PC-3 (cell line): ENCODE results near the gene SLC48A1. TPM values are rescaled to one million over a fixed set of nuclear protein-coding genes. Genes with fewer than 3 reads are reported as not detected.

Experiments
- ATAC-seq: fragments of 200-7000 bp; cut with Tn5 transposase; 2 replicates; pipeline ENCODE4 v1.9.1; 2020; ENCODE audit warnings: mild to moderate bottlenecking, moderate library complexity
- BruUV-seq: library from RNA; stranded (reverse); fragments of 400-500 nt; replicated peaks from 2 replicates; lab custom pipeline; 2021; lab: Mats Ljungman, UMichigan
- CTCF ChIA-PET: fragments of 300-600 bp; sonication (Branson Sonifier 250); formaldehyde crosslinking; loops from one replicate; lab custom pipeline; 2022; ENCODE audit warnings: antibody characterized with exemption; lab: Charles Lee
- POLR2A ChIA-PET: fragments of 300-600 bp; sonication (Branson Sonifier 250); formaldehyde crosslinking; loops from one replicate; lab custom pipeline; 2022; ENCODE audit warnings: antibody characterized with exemption; ENCODE audit not compliant: unreplicated experiment; lab: Charles Lee
- DNase-seq: peaks from one replicate; pipeline ENCODE4 v3.0.0-alpha.2; 2015
- H2AFZ ChIP-seq: fragments of 300-600 bp; sonication (generic); 2 replicates; pipeline ENCODE4 v1.6.0; 2016; ENCODE audit warnings: antibody characterized with exemption, low read length
- H3F3A ChIP-seq: fragments of 300-600 bp; sonication (generic); one replicate; pipeline ENCODE4 v1.6.0; 2017; ENCODE audit warnings: antibody characterized with exemption, low read length, control low read depth, mild to moderate bottlenecking; ENCODE audit not compliant: unreplicated experiment
- H3K27ac ChIP-seq: fragments of 300-600 bp; sonication (generic); 2 replicates; pipeline ENCODE4 v1.5.1; 2016; ENCODE audit warnings: mild to moderate bottlenecking, low read length
- H3K27me3 ChIP-seq: fragments of 300-600 bp; sonication (generic); 2 replicates; pipeline ENCODE4 v1.6.1; 2016; ENCODE audit warnings: low read length, mixed read lengths
- H3K36me3 ChIP-seq: fragments of 300-600 bp; sonication (generic); 2 replicates; pipeline ENCODE4 v1.6.1; 2016; ENCODE audit warnings: low read depth, mixed run types, low read length, mixed read lengths
- H3K4me1 ChIP-seq: fragments of 300-600 bp; sonication (generic); 2 replicates; pipeline ENCODE4 v1.5.1; 2016; ENCODE audit warnings: low read length; ENCODE audit not compliant: insufficient read depth
- H3K4me2 ChIP-seq: fragments of 300-600 bp; sonication (generic); 2 replicates; pipeline ENCODE4 v1.6.0; 2016; ENCODE audit warnings: low read length
- H3K4me3 ChIP-seq: fragments of 300-600 bp; sonication (generic); 2 replicates; pipeline ENCODE4 v1.5.1; 2016; ENCODE audit warnings: mild to moderate bottlenecking, low read length, mixed read lengths
- H3K79me2 ChIP-seq: fragments of 300-600 bp; sonication (generic); 2 replicates; pipeline ENCODE4 v1.6.1; 2017; ENCODE audit warnings: low read length, mixed read lengths
- H3K9ac ChIP-seq: fragments of 300-600 bp; sonication (generic); 2 replicates; pipeline ENCODE4 v1.6.0; 2016; ENCODE audit warnings: mild to moderate bottlenecking, low read length
- H3K9me2 ChIP-seq: fragments of 300-600 bp; sonication (generic); replicated peaks from 2 replicates; pipeline ENCODE4 v1.6.1; 2016; ENCODE audit warnings: mixed run types, low read length, mixed read lengths
- H3K9me3 ChIP-seq: fragments of 300-600 bp; sonication (generic); 2 replicates; pipeline ENCODE4 v1.6.1; 2016; ENCODE audit warnings: low read length, mixed read lengths
- H4K20me1 ChIP-seq: fragments of 300-600 bp; sonication (generic); 2 replicates; pipeline ENCODE4 v1.6.1; 2016; ENCODE audit warnings: low read length, mixed read lengths
- CTCF ChIP-seq: fragments of 300-600 bp; sonication (generic); conservative IDR thresholded peaks from 2 replicates; pipeline ENCODE4 v1.5.1; 2017; ENCODE audit warnings: antibody characterized with exemption, low read depth, mild to moderate bottlenecking, low read length
- EZH2 ChIP-seq: fragments of 300-600 bp; sonication (generic); IDR thresholded peaks from one replicate; pipeline ENCODE4 v1.6.1; 2017; ENCODE audit warnings: antibody characterized with exemption, mild to moderate bottlenecking, low read length; ENCODE audit not compliant: unreplicated experiment
- EZH2phosphoT487 ChIP-seq: fragments of 300-600 bp; sonication (generic); IDR thresholded peaks from 2 replicates; pipeline ENCODE4 v1.6.1; 2018; ENCODE audit warnings: mild to moderate bottlenecking, antibody characterized with exemption, low read length, borderline replicate concordance
- intact Hi-C: fragments of 100-400 bp; cut with micrococcal nuclease; formaldehyde crosslinking; loops from 2 replicates; pipeline ENCODE4 v1.9.0; 2023
- total RNA-seq: library from RNA; depleted of rRNA; stranded (reverse); fragments of >200 nt; gene quantifications from 2 replicates; pipeline ENCODE4 v1.2.3, GENCODE V29; 2014

Gene SLC48A1
- total RNA-seq, 1 experiment from 2014 or later = 21.4 TPM

- Histone ChIP-seq H3K27ac (no peak overlapping the region), H4K20me1 (no peaks in the 10 kb centered on the region), H3K4me1 (peaks cover 13% of the 10 kb centered on the region; the same call in 1 of the 2 replicates), H3K4me3 (no peak overlapping the region), H3K9me3 (no peaks in the 10 kb centered on the region), H3F3A (no peaks in the 10 kb centered on the region), H2AFZ (no peak overlapping the region), H3K27me3 (no peaks in the 10 kb centered on the region), H3K4me2 (no peak overlapping the region), H3K9me2 (no peaks in the 10 kb centered on the region), H3K36me3 (no peaks in the 10 kb centered on the region), H3K9ac (no peak overlapping the region), H3K79me2 (no peaks in the 10 kb centered on the region)
- DNase-seq (no peak), ATAC-seq (no peak)
- TF ChIP-seq CTCF (no peak), EZH2 (no peak), EZH2phosphoT487 (no peak)
- CTCF ChIA-PET = interaction anchor here (0.5 to 1.8 kb wide), 3 partner anchors 38 to 99 kb away, joined by 3 to 5 read pairs (median 4); no protein-coding TSS in a partner anchor
- intact Hi-C loops = no loop called here
- BruUV-seq = no TSS peak
- POLR2A ChIA-PET = no interaction called here
Measured at GRCh38 chr12:47739979-47740378, 33.1 kb upstream of the SLC48A1 start.

DNA sequence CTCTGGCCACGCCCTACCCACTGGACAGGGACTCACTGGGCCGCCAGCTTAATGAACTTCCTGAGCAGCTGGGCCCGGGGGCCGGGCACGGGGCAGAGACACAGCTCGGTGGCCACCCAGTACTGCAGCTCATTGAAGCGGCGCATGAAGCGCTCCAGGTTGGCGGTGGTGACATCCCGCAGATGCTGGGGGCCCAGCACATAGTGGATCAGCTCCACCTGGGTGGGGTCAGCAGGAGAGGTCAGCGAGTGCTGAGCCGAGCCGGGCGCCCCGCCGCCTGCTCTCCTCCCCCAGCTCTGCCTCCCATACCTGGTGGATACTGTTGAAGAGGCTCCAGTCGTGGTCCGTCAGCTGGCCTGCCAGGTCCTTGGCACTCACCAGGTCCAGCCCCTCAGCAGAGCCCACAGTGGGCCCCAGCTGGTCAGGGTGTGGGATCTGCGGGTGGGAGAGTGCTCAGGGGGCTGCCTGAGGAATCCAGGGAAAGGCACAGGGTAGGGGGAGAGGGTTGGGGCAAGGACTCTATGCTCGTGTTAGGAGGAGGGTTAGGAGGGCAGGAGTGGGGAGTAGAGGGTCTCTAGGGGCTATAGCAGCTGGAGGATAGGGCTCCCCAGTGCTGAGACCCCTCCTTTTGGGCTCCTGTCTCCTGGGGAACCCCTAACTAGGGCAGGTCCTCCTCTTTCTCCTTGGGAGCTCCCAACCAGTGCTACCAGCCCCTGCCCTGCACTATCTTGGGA lies 32.3 kb upstream of the SLC48A1 start:
- Histone ChIP-seq H3K4me1 (peaks cover 13% of the 10 kb centered on the region; the same call in 1 of the 2 replicates), H4K20me1 (no peaks in the 10 kb centered on the region), H3K27me3 (no peaks in the 10 kb centered on the region), H3K9me3 (no peaks in the 10 kb centered on the region), H3K4me2 (no peak overlapping the region), H2AFZ (no peak overlapping the region), H3K9ac (no peak overlapping the region), H3F3A (no peaks in the 10 kb centered on the region), H3K36me3 (no peaks in the 10 kb centered on the region), H3K4me3 (no peak overlapping the region), H3K27ac (no peak overlapping the region), H3K79me2 (no peaks in the 10 kb centered on the region), H3K9me2 (no peaks in the 10 kb centered on the region)
- BruUV-seq = no TSS peak
- POLR2A ChIA-PET = interaction anchor here (0.6 to 1.2 kb wide), 2 partner anchors 35 to 41 kb away, joined by 4 read pairs; no protein-coding TSS in a partner anchor
- CTCF ChIA-PET = interaction anchor here (0.6 to 1.8 kb wide), 4 partner anchors 29 to 98 kb away, joined by 3 to 9 read pairs (median 6); no protein-coding TSS in a partner anchor
- intact Hi-C loops = no loop called here
- no peak for TF ChIP-seq EZH2
- TF ChIP-seq CTCF = no peak
- no peak for TF ChIP-seq EZH2phosphoT487
- ATAC-seq (no peak), DNase-seq (no peak)

DNA sequence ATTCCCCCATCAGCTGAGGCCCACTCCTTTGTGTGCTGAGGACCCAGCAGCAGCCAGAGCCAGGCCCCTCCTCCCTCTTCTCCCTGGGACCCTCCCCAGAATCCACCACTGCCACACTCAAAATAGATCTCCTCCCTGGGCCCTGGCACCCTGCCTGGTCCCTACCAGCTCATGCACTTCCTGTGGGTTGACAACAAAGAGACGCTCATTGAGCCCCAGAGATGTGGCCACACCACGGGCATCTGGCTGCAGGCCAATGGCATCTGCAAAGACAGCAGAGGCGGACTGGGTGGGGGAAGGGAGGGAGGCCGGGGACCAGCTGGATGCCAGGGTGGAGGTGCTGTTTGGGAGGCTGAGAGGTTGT lies 31.7 kb upstream of the SLC48A1 start:
- Histone ChIP-seq H3K4me2 (no peak overlapping the region), H3K9me3 (no peaks in the 10 kb centered on the region)
- DNase-seq = peak; percentile 72

More for the DNA sequence above, 31.7 kb upstream of the SLC48A1 start:
- Histone ChIP-seq H3K9me2 (no peaks in the 10 kb centered on the region), H3K4me1 (peaks cover 13% of the 10 kb centered on the region; the same call in 1 of the 2 replicates), H3K4me3 (no peak overlapping the region), H3K36me3 (no peaks in the 10 kb centered on the region), H3F3A (no peaks in the 10 kb centered on the region), H3K79me2 (no peaks in the 10 kb centered on the region), H3K27ac (no peak overlapping the region), H3K27me3 (no peaks in the 10 kb centered on the region), H2AFZ (no peak overlapping the region), H4K20me1 (no peaks in the 10 kb centered on the region), H3K9ac (no peak overlapping the region)
- TF ChIP-seq EZH2phosphoT487 (no peak), EZH2 (no peak)
- POLR2A ChIA-PET = interaction anchor here (0.6 to 1.2 kb wide), 2 partner anchors 35 to 41 kb away, joined by 4 read pairs; no protein-coding TSS in a partner anchor
- BruUV-seq = no TSS peak
- intact Hi-C loops = no loop called here
- ATAC-seq = peak; percentile 25; the same call in 1 of the 2 replicates
- CTCF ChIA-PET = interaction anchor here (0.7 to 1.8 kb wide), 4 partner anchors 27 to 97 kb away, joined by 4 to 9 read pairs (median 6); no protein-coding TSS in a partner anchor
